ENCODE data around the gene EDC4. TPM values are rescaled to one million over a fixed set of nuclear protein-coding genes. Genes with fewer than 3 reads are reported as not detected.

Gene EDC4
- total and polyA plus RNA-seq, 2 of the 8 experiments (the other 6 are each of a cell fraction or from before 2014, with no cell fraction given), result 58.5 to 72.7 TPM

DNA sequence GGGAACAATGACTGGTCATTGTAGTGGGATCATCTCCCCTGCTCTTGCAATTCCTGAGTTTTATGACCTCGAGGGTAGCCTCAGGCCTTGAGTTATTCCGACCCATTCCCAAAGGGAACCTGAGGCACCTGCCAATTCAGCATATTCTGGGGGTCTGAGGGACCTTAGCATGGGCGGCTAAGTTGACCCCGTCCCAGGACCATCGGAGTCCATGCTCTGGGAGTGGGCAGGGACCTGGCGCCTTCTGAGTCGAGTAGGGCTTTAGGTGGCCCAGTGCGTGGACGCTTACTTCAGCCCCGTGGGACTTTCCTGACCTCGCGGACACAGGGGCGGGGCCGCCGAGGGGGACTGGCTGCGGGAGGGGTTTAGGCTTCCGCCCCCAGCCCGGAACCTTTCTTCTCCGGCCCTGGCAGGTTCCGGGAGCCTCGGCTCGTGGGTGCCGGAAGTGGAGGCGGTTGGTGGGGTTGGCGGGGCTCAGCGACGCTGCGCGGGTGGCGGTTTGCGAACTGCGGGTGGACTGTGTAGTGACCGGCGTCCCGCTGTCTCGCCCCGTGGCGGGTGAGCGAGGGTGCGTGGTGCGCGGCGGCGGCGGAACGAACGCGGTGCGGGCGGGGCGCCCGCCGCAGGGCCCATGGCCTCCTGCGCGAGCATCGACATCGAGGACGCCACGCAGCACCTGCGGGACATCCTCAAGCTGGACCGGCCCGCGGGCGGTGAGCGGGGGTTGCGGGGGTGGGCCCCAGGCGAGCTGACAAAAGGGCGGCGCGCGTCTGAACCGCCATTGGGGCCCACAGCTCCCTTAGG lies at the start of gene EDC4 (continued):
- TF ChIP-seq CHD7 (IDR thresholded peaks at IDR 0.05; ENCODE audit: insufficient replicate concordance, low read length), result no peak
- TF ChIP-seq SAP30 (IDR thresholded peaks at IDR 0.05; ENCODE audit: insufficient read depth, insufficient replicate concordance, low read length), result peak; percentile 4
- no peak for TF ChIP-seq HDAC6 (IDR thresholded peaks at IDR 0.05; ENCODE audit: low read depth, low read length)
- no peak for TF ChIP-seq BRCA1 (IDR thresholded peaks at IDR 0.05; ENCODE audit: low read depth, low read length)
- peak in 1 of 2 experiments; percentile 88; a peak in 2 of 4 replicates for TF ChIP-seq SIN3A (conservative IDR thresholded peaks at IDR 0.05 in 1 of 2, IDR thresholded peaks at IDR 0.05 in 1 of 2; ENCODE audit: low read depth in 1 of 2, low read length in 2 of 2)
- 0 out of 2 replicates have a peak, but pooled peaks have one; percentile 28 for TF ChIP-seq JUN (IDR thresholded peaks at IDR 0.05; ENCODE audit: low read depth, low read length)
- TF ChIP-seq TAF1 (IDR thresholded peaks at IDR 0.05; ENCODE audit: low read depth, low read length), result peak; percentile 84
- no peak for TF ChIP-seq TEAD4 (IDR thresholded peaks at IDR 0.05; ENCODE audit: low read depth, low read length)
- TF ChIP-seq BCL11A (IDR thresholded peaks at IDR 0.05; ENCODE audit: low read depth in 2 of 2, low read length in 2 of 2), result no peak
- peak; percentile 52 for TF ChIP-seq POLR2AphosphoS5 (IDR thresholded peaks at IDR 0.05; ENCODE audit: low read depth, low read length)

Measured in H1 (cell line).